K562 (cell line): ENCODE data around the gene C2CD2L. TPM values are rescaled to one million over a fixed set of nuclear protein-coding genes. Genes with fewer than 3 reads are reported as not detected.

ENCODE experiments used
- BHLHE40 ChIP-seq: IDR thresholded peaks from 2 replicates; pipeline ENCODE4 v1.6.1; 2011; ENCODE audit warnings: low read length, improper control_type of control experiment
- CBFA2T2 ChIP-seq: fragments of 450-650 bp; conservative IDR thresholded peaks from 2 replicates; pipeline ENCODE4 v1.6.1; 2017; ENCODE audit warnings: mild to moderate bottlenecking
- FIP1L1 ChIP-seq: fragments of 200-400 bp; formaldehyde crosslinking; IDR thresholded peaks from 2 replicates; pipeline ENCODE4 v1.6.1; 2018; ENCODE audit warnings: mild to moderate bottlenecking, low read depth, low read length; ENCODE audit not compliant: poor library complexity, severe bottlenecking
- HMG20A ChIP-seq: fragments of 450-650 bp; formaldehyde crosslinking; conservative IDR thresholded peaks from 2 replicates; pipeline ENCODE4 v1.4.0; 2020; ENCODE audit warnings: mild to moderate bottlenecking, mixed read lengths
- HMG20B ChIP-seq: fragments of 250-450 bp; sonication (Bioruptor Pico); IDR thresholded peaks from 2 replicates; pipeline ENCODE4 v1.5.0; 2021; ENCODE audit warnings: mild to moderate bottlenecking
- JUND ChIP-seq, 2 experiments: IDR thresholded peaks; 2 replicates in 1 of 2; 3 replicates in 1 of 2; pipeline ENCODE4 v1.6.1; 2011; ENCODE audit warnings: borderline replicate concordance in 2 of 2, low read depth in 2 of 2, low read length in 2 of 2, improper control_type of control experiment in 1 of 2, missing biosample characterization in 1 of 2, missing genetic modification characterization in 1 of 2, missing genetic modification reagents in 1 of 2
- KLF6 ChIP-seq: fragments of 250-450 bp; sonication (Bioruptor Pico); IDR thresholded peaks from 2 replicates; pipeline ENCODE4 v1.4.0; 2020; ENCODE audit warnings: mild to moderate bottlenecking, moderate library complexity, borderline replicate concordance
- LCOR ChIP-seq: sonication (generic); formaldehyde crosslinking; IDR thresholded peaks from 2 replicates; pipeline ENCODE4 v1.8.0; 2022; ENCODE audit warnings: mild to moderate bottlenecking, missing genetic modification reagents
- MBD2 ChIP-seq: sonication (generic); IDR thresholded peaks from 2 replicates; pipeline ENCODE4 v1.6.1; 2016; ENCODE audit warnings: low read depth, borderline replicate concordance
- POLR2B ChIP-seq: fragments of 450-650 bp; IDR thresholded peaks from 2 replicates; pipeline ENCODE4 v1.6.1; 2018; ENCODE audit warnings: low read depth; ENCODE audit not compliant: partially characterized antibody
- PYGO2 ChIP-seq: fragments of 450-650 bp; IDR thresholded peaks from 2 replicates; pipeline ENCODE4 v1.6.1; 2016; ENCODE audit warnings: mild to moderate bottlenecking, missing genetic modification characterization, moderate library complexity, missing compliant biosample characterization
- RFX1 ChIP-seq: fragments of 450-650 bp; IDR thresholded peaks from 2 replicates; pipeline ENCODE4 v1.6.1; 2016; ENCODE audit warnings: mild to moderate bottlenecking, moderate library complexity
- polyA plus RNA-seq, 8 experiments: library from polyadenylated mRNA; depleted of rRNA in 4 of 8; stranded (reverse) in 5 of 8; unstranded in 3 of 8; fragments of >200 nt; fragmentation: Nextera tagmentation in 2 of 8; fragmentation: Illumina TruSeq in 1 of 8; extraction: Ambion mirVana in 2 of 8; extraction: Trizol in 1 of 8; gene quantifications; 2 replicates each; pipeline versions ENCODE4 v1.2.1 to v1.2.3, GENCODE V29; 2011 to 2014; ENCODE audit warnings: inconsistent platforms in 1 of 8, missing spikeins in 1 of 8
- total RNA-seq, 7 experiments: library from RNA; depleted of rRNA in 6 of 7; stranded (reverse); fragments of >200 nt in 6 of 7; fragmentation: Illumina TruSeq in 2 of 7; extraction: Trizol in 2 of 7; gene quantifications; 2 replicates each; pipeline versions ENCODE4 v1.2.1 to v1.2.3, GENCODE V29; 2011 to 2021; ENCODE audit warnings: low replicate concordance in 1 of 7
- TF ChIP-seq, protein P1 (sequence below): fragments of 200-800 bp; sonication (Bioruptor generic); IDR thresholded peaks from 2 replicates; pipeline ENCODE4 v1.6.1; 2017; ENCODE audit warnings: missing genetic modification characterization, missing compliant biosample characterization
- TF ChIP-seq, protein P2 (sequence below): fragments of 450-650 bp; IDR thresholded peaks from 2 replicates; pipeline ENCODE4 v1.6.1; 2016
- TF ChIP-seq, protein P3 (sequence below): sonication (generic); formaldehyde crosslinking; IDR thresholded peaks from 2 replicates; pipeline ENCODE4 v1.8.0; 2022; ENCODE audit warnings: mild to moderate bottlenecking, missing genetic modification reagents
- TF ChIP-seq, protein P4 (sequence below): fragments of 450-650 bp; IDR thresholded peaks from 2 replicates; pipeline ENCODE4 v1.6.1; 2017; ENCODE audit warnings: mild to moderate bottlenecking, moderate library complexity
- TF ChIP-seq, protein P5 (sequence below): sonication (generic); formaldehyde crosslinking; IDR thresholded peaks from 2 replicates; pipeline ENCODE4 v1.8.0; 2022; ENCODE audit warnings: mild to moderate bottlenecking, missing genetic modification reagents
- TF ChIP-seq, protein P6 (sequence below), 3 experiments: IDR thresholded peaks in 2 of 3; conservative IDR thresholded peaks in 1 of 3; 2 replicates each; pipeline ENCODE4 v1.5.1; 2011 to 2012; ENCODE audit warnings: low read length in 3 of 3, mild to moderate bottlenecking in 3 of 3, control low read depth in 2 of 3, improper control_type of control experiment in 1 of 3, inconsistent platforms in 1 of 3, low read depth in 1 of 3, mixed read lengths in 1 of 3, moderate library complexity in 1 of 3; ENCODE audit not compliant: insufficient read depth in 2 of 3

The C2CD2L gene
- total and polyA plus RNA-seq, 9 of the 15 experiments (the other 6 are each of a cell fraction or from before 2014, with no cell fraction given) = 0.66 to 41.2 (median 14.8) TPM

DNA sequence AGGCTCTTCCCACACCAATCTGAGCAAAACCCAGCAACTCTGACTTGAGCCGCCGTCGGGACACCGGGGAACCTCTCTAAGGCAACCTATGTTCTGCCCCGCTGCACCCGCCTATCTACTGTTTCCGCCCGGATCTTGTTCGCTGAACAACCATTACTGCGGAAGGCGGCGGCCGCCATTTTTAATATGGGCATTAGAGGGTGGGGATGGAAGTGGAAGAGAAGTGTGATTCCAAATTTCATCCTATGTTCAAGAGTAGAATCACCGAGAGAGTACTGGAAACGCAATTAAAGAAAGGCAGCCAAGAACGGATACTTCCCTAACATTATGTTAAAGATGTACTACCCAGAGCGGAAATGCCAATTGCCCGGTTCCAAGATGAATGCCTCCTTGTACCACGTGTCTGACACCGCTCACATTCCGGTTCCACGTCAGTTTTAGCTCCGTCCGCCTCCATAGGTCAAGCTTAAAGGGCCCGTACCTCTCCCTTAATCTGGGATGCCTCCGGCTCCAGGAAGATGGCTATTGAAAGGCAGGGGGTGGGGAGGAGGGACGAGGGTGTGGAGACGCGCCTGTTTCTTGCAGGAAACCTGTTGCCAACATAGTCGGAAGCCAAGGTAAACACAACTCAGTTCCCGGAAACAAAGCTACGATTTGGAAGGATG, 5.3 kb upstream of the C2CD2L start, which contains the start of gene DPAGT1 (continued):
- TF ChIP-seq, protein P1, sequence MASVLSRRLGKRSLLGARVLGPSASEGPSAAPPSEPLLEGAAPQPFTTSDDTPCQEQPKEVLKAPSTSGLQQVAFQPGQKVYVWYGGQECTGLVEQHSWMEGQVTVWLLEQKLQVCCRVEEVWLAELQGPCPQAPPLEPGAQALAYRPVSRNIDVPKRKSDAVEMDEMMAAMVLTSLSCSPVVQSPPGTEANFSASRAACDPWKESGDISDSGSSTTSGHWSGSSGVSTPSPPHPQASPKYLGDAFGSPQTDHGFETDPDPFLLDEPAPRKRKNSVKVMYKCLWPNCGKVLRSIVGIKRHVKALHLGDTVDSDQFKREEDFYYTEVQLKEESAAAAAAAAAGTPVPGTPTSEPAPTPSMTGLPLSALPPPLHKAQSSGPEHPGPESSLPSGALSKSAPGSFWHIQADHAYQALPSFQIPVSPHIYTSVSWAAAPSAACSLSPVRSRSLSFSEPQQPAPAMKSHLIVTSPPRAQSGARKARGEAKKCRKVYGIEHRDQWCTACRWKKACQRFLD (CRISPR knock-in tag) = peak; percentile 84; the same call in 1 of the 2 replicates
- TF ChIP-seq, protein P2, sequence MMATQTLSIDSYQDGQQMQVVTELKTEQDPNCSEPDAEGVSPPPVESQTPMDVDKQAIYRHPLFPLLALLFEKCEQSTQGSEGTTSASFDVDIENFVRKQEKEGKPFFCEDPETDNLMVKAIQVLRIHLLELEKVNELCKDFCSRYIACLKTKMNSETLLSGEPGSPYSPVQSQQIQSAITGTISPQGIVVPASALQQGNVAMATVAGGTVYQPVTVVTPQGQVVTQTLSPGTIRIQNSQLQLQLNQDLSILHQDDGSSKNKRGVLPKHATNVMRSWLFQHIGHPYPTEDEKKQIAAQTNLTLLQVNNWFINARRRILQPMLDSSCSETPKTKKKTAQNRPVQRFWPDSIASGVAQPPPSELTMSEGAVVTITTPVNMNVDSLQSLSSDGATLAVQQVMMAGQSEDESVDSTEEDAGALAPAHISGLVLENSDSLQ = peak; percentile 72
- TF ChIP-seq, protein P3, sequence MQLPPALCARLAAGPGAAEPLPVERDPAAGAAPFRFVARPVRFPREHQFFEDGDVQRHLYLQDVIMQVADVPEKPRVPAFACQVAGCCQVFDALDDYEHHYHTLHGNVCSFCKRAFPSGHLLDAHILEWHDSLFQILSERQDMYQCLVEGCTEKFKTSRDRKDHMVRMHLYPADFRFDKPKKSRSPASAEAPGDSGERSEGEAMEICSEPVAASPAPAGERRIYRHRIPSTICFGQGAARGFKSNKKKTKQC (CRISPR knock-in tag) = no peak
- TF ChIP-seq, protein P4, sequence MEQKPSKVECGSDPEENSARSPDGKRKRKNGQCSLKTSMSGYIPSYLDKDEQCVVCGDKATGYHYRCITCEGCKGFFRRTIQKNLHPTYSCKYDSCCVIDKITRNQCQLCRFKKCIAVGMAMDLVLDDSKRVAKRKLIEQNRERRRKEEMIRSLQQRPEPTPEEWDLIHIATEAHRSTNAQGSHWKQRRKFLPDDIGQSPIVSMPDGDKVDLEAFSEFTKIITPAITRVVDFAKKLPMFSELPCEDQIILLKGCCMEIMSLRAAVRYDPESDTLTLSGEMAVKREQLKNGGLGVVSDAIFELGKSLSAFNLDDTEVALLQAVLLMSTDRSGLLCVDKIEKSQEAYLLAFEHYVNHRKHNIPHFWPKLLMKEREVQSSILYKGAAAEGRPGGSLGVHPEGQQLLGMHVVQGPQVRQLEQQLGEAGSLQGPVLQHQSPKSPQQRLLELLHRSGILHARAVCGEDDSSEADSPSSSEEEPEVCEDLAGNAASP = no peak
- TF ChIP-seq BHLHE40 (no peak), HMG20A (CRISPR knock-in tag) (no peak), CBFA2T2 (peak; percentile 65), MBD2 (peak; percentile 83), POLR2B (peak; percentile 45), KLF6 (CRISPR knock-in tag) (peak; percentile 79; the same call in 1 of the 2 replicates), FIP1L1 (no peak), JUND (IDR thresholded peaks at IDR 0.05; ENCODE audit: borderline replicate concordance, low read depth, low read length) (peak; percentile 46), JUND (tag; IDR thresholded peaks at IDR 0.05; ENCODE audit: borderline replicate concordance, low read depth, low read length) (peak; percentile 40; the same call in 2 of the 3 replicates), LCOR (CRISPR knock-in tag) (peak; percentile 83), PYGO2 (tag) (no peak), RFX1 (no peak), HMG20B (CRISPR knock-in tag) (no peak)
- TF ChIP-seq, protein P5, sequence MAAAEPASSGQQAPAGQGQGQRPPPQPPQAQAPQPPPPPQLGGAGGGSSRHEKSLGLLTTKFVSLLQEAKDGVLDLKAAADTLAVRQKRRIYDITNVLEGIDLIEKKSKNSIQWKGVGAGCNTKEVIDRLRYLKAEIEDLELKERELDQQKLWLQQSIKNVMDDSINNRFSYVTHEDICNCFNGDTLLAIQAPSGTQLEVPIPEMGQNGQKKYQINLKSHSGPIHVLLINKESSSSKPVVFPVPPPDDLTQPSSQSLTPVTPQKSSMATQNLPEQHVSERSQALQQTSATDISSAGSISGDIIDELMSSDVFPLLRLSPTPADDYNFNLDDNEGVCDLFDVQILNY (CRISPR knock-in tag) = no peak
- TF ChIP-seq, protein P6, sequence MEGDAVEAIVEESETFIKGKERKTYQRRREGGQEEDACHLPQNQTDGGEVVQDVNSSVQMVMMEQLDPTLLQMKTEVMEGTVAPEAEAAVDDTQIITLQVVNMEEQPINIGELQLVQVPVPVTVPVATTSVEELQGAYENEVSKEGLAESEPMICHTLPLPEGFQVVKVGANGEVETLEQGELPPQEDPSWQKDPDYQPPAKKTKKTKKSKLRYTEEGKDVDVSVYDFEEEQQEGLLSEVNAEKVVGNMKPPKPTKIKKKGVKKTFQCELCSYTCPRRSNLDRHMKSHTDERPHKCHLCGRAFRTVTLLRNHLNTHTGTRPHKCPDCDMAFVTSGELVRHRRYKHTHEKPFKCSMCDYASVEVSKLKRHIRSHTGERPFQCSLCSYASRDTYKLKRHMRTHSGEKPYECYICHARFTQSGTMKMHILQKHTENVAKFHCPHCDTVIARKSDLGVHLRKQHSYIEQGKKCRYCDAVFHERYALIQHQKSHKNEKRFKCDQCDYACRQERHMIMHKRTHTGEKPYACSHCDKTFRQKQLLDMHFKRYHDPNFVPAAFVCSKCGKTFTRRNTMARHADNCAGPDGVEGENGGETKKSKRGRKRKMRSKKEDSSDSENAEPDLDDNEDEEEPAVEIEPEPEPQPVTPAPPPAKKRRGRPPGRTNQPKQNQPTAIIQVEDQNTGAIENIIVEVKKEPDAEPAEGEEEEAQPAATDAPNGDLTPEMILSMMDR (IDR thresholded peaks at IDR 0.05 in 2 of 3, conservative IDR thresholded peaks at IDR 0.05 in 1 of 3; ENCODE audit: insufficient read depth in 2 of 3, low read depth in 1 of 3, low read length in 3 of 3) = no peak
